DOHH2 (cell line): ENCODE measurements around the gene RIPK4.

ENCODE experiments used
- H3F3A ChIP-seq: fragments of 200-600 bp; sonication (generic), shearing (Covaris generic); 2 replicates; pipeline ENCODE4 v1.6.0; 2016; ENCODE audit warnings: antibody characterized with exemption, mild to moderate bottlenecking; ENCODE audit not compliant: control insufficient read depth, insufficient read depth
- H3K27ac ChIP-seq: fragments of 200-600 bp; sonication (generic); 2 replicates; pipeline ENCODE4 v1.5.1; 2014; ENCODE audit warnings: low read depth, mild to moderate bottlenecking, low read length, moderate library complexity
- H3K27me3 ChIP-seq: fragments of 200-600 bp; sonication (generic); 2 replicates; pipeline ENCODE4 v1.6.1; 2014; ENCODE audit warnings: mild to moderate bottlenecking, low read length, mixed read lengths; ENCODE audit not compliant: control insufficient read depth
- H3K36me3 ChIP-seq: fragments of 200-600 bp; sonication (generic); 2 replicates; pipeline ENCODE4 v1.6.1; 2014; ENCODE audit warnings: mild to moderate bottlenecking, low read length, moderate library complexity, mixed read lengths; ENCODE audit not compliant: control insufficient read depth
- H3K4me1 ChIP-seq: fragments of 200-600 bp; sonication (generic); 2 replicates; pipeline ENCODE4 v1.6.1; 2014; ENCODE audit warnings: mild to moderate bottlenecking, low read length, mixed read lengths; ENCODE audit not compliant: control insufficient read depth
- H3K4me2 ChIP-seq: fragments of 200-600 bp; sonication (generic); 2 replicates; pipeline ENCODE4 v1.6.0; 2014; ENCODE audit warnings: mild to moderate bottlenecking, low read length, moderate library complexity
- H3K4me3 ChIP-seq: fragments of 200-600 bp; sonication (generic); 2 replicates; pipeline ENCODE4 v1.5.1; 2014; ENCODE audit warnings: mild to moderate bottlenecking, low read length, mixed read lengths
- H3K79me2 ChIP-seq: fragments of 200-600 bp; sonication (generic); 2 replicates; pipeline ENCODE4 v1.6.1; 2014; ENCODE audit warnings: mild to moderate bottlenecking, low read length, mixed read lengths; ENCODE audit not compliant: control insufficient read depth
- H3K9me2 ChIP-seq: fragments of 200-600 bp; sonication (generic); replicated peaks from 2 replicates; pipeline ENCODE4 v1.6.1; 2014; ENCODE audit warnings: mild to moderate bottlenecking, low read length, mixed read lengths; ENCODE audit not compliant: control insufficient read depth
- H3K9me3 ChIP-seq: fragments of 200-600 bp; sonication (generic); 2 replicates; pipeline ENCODE4 v1.6.1; 2014; ENCODE audit warnings: antibody characterized with exemption, low read length, mixed read lengths; ENCODE audit not compliant: control insufficient read depth, insufficient read depth
- H4K20me1 ChIP-seq: fragments of 200-600 bp; sonication (generic); 2 replicates; pipeline ENCODE4 v1.6.0; 2014; ENCODE audit warnings: low read depth, mild to moderate bottlenecking, antibody characterized with exemption, low read length, moderate library complexity; ENCODE audit not compliant: control insufficient read depth, insufficient read depth
- EZH2phosphoT487 ChIP-seq: fragments of 200-600 bp; sonication (generic); IDR thresholded peaks from 2 replicates; pipeline ENCODE4 v1.6.1; 2017; ENCODE audit warnings: borderline replicate concordance, mild to moderate bottlenecking, antibody characterized with exemption, low read length, moderate library complexity, mixed read lengths
- TF ChIP-seq, protein P1 (sequence below): fragments of 200-600 bp; sonication (generic); IDR thresholded peaks from one replicate; pipeline ENCODE4 v1.5.1; 2014; ENCODE audit warnings: antibody characterized with exemption, mild to moderate bottlenecking, low read depth, low read length; ENCODE audit not compliant: poor library complexity, severe bottlenecking

RIPK4 gene

DNA sequence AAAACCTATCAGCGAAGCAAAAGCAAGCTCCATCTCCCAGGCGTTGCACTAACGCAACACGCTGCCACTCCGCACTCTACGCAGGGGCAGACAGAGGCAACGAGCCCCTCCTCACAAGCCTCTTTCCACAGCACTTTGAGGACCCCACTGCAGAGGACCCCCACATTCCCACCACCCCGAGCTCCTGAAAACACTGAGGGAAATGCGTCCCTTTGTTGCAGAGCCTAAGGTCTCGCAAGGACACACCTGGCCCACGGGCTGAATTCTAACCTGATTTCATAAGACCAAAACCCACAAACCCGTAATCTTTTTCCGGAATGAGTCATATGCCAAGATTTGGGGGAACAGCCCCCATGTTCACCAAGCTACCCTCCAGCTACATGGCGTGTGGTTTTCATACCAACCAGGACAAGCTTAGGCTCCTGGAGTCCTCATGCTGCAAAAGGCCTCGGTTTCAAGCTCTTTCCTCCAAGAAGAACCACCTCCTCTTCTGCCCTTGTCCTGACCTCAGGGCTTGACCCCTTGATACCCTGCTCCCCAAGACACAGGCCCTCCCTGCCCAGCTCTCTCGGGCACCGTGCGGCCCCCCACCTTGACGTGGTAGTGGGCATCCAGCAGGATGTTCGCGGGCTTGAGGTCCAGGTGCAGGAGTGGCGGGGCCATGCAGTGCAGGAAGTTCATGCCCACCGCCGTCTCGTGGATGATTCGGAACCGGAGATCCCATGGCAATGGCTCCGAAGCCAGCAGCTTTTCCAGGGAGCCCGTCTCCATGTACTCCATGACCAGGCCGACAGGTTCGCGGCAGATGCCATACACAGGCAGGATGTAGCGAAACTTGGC, 10.7 kb downstream of the RIPK4 start:
- Histone ChIP-seq H3K4me1 (no peaks in the 10 kb centered on the region), H3K27ac (no peak overlapping the region), H3K4me3 (no peak overlapping the region), H3K4me2 (no peak overlapping the region), H3K36me3 (no peaks in the 10 kb centered on the region), H3K27me3 (peaks cover 13% of the 10 kb centered on the region), H3K79me2 (no peaks in the 10 kb centered on the region), H4K20me1 (no peaks in the 10 kb centered on the region), H3F3A (no peaks in the 10 kb centered on the region), H3K9me3 (no peaks in the 10 kb centered on the region), H3K9me2 (no peaks in the 10 kb centered on the region)
- TF ChIP-seq, protein P1, sequence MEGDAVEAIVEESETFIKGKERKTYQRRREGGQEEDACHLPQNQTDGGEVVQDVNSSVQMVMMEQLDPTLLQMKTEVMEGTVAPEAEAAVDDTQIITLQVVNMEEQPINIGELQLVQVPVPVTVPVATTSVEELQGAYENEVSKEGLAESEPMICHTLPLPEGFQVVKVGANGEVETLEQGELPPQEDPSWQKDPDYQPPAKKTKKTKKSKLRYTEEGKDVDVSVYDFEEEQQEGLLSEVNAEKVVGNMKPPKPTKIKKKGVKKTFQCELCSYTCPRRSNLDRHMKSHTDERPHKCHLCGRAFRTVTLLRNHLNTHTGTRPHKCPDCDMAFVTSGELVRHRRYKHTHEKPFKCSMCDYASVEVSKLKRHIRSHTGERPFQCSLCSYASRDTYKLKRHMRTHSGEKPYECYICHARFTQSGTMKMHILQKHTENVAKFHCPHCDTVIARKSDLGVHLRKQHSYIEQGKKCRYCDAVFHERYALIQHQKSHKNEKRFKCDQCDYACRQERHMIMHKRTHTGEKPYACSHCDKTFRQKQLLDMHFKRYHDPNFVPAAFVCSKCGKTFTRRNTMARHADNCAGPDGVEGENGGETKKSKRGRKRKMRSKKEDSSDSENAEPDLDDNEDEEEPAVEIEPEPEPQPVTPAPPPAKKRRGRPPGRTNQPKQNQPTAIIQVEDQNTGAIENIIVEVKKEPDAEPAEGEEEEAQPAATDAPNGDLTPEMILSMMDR: no peak
- TF ChIP-seq EZH2phosphoT487: no peak

DNA sequence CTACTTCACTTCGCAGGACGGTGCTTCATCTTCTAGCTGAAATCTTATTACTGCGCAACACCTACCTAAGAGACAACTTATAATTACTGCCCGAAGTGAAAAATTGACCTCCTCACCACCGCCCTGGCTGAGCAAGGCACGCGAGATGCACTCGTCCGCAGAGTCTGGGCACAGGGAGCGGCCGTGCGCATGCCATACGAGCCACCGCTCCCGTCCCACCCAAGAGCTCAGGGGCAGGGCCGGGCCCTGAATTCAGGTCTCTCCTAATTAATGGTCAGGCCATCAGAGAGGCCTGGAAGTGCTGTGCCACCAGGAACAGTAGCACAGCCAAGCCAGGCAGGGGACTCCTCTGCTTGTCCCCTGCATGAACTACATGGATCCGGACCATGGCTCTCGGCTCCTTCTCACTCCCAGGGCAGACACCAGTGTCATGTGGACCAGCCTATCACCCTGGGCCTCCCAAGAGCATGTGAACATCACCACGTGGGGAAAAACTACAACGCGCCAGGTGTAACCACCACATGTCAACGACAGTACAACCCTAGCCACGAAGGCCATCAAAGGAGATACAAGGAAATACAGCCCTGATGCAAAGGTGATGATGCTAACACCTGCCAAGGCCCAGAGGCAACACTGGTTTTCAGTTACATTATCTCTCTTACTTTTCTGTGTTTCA, 11.5 kb downstream of the RIPK4 start:
- Histone ChIP-seq H3K27ac (no peak overlapping the region), H3K27me3 (peaks cover 7% of the 10 kb centered on the region; the same call in 1 of the 2 replicates), H3K4me3 (no peak overlapping the region), H3K4me2 (no peak overlapping the region), H3K36me3 (no peaks in the 10 kb centered on the region), H3K9me3 (no peaks in the 10 kb centered on the region), H3K4me1 (no peaks in the 10 kb centered on the region), H4K20me1 (no peaks in the 10 kb centered on the region), H3K9me2 (no peaks in the 10 kb centered on the region), H3K79me2 (no peaks in the 10 kb centered on the region), H3F3A (no peaks in the 10 kb centered on the region)
- no peak for TF ChIP-seq EZH2phosphoT487
- TF ChIP-seq, protein P1: no peak

DNA sequence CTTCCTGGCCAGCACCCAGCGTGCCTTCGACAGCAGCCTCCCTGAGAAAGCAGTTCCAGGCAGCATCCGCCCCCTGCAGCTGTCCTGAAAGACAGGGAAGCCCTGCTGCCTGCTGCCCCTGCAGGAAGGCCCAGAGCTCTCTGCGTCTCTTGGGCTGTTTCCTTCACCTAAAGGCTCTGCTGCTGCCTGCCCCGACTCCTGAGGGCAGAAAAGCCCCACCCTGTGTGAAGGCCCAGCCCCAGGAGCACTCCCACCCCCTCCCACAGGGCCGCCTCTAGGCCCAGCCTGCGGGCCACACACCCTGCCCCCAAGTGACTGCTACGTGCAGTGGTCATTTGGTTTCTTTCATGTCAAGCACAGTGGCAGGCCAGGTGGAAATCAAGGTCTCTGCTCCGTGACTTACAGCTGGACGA, 12.4 kb downstream of the RIPK4 start:
- peaks cover 3% of the 10 kb centered on the region; the same call in 1 of the 2 replicates for H3K27me3 ChIP-seq
- TF ChIP-seq, protein P1: no peak
- TF ChIP-seq EZH2phosphoT487: no peak
- H3K4me1 ChIP-seq: no peaks in the 10 kb centered on the region
- H3K36me3 ChIP-seq: no peaks in the 10 kb centered on the region
- H3K4me3 ChIP-seq: no peak overlapping the region
- H3K79me2 ChIP-seq: no peaks in the 10 kb centered on the region
- H3K27ac ChIP-seq: no peak overlapping the region
- no peaks in the 10 kb centered on the region for H3K9me3 ChIP-seq
- no peaks in the 10 kb centered on the region for H3F3A ChIP-seq
- no peaks in the 10 kb centered on the region for H3K9me2 ChIP-seq
- H4K20me1 ChIP-seq: no peaks in the 10 kb centered on the region
- H3K4me2 ChIP-seq: no peak overlapping the region
